ENCODE measurements around the gene XRCC3.

XRCC3 gene

DNA sequence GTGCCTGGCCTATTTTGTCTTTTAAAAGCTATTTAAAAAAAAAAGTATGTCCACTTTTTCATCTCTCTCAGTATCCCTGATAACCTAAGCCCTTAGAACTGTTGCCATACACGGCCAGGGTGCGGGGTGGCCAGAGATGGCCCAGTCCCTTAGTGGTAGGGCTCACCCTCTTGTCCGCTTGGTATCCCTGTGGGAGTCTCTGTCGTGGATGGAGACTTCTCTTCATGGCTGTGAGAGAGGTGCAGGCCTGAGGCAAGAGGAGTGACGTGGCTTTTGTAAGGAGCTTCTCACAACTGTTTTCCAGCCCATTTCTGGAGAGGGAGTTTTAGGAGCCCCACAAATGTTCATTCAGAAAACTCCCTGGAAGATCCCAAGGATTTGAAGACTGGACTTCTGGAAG, 26.8 kb downstream of the XRCC3 start:
- no peak for DNase-seq
- Histone ChIP-seq H3K27me3 (ENCODE audit: insufficient read depth, low read depth, severe bottlenecking) (no peaks in the 10 kb centered on the region), H3K9me3 (ENCODE audit: severe bottlenecking) (no peaks in the 10 kb centered on the region), H3K36me3 (peaks cover 66% of the 10 kb centered on the region), H3K4me3 (ENCODE audit: low read depth, low read length) (no peak overlapping the region), H3K27ac (no peak overlapping the region)
- TF ChIP-seq, protein P1, sequence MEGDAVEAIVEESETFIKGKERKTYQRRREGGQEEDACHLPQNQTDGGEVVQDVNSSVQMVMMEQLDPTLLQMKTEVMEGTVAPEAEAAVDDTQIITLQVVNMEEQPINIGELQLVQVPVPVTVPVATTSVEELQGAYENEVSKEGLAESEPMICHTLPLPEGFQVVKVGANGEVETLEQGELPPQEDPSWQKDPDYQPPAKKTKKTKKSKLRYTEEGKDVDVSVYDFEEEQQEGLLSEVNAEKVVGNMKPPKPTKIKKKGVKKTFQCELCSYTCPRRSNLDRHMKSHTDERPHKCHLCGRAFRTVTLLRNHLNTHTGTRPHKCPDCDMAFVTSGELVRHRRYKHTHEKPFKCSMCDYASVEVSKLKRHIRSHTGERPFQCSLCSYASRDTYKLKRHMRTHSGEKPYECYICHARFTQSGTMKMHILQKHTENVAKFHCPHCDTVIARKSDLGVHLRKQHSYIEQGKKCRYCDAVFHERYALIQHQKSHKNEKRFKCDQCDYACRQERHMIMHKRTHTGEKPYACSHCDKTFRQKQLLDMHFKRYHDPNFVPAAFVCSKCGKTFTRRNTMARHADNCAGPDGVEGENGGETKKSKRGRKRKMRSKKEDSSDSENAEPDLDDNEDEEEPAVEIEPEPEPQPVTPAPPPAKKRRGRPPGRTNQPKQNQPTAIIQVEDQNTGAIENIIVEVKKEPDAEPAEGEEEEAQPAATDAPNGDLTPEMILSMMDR (IDR thresholded peaks at IDR 0.05; ENCODE audit: low read depth, low read length): no peak

DNA sequence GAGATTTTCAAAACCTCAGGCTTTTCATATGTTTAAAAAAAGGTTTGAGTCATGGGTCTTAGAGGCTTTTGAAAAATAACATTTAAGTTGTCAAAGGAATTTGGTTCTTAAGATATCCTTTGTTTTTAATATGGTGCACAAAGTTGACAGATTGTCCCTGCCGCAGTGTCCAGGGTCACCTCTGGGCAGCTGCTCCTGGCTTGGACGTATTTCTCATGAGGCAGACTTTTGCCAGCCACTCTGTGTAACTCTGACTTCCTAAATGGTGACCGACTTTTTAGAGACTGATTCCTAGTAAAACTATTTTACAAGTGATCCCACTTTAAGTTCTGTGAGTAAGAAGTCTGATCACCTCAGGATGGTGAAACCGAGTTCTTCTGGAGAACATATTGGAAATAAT, 27.5 kb downstream of the XRCC3 start:
- DNase-seq: no peak
- H3K36me3 ChIP-seq: peaks cover 66% of the 10 kb centered on the region
- H3K9me3 ChIP-seq (ENCODE audit: severe bottlenecking): no peaks in the 10 kb centered on the region
- TF ChIP-seq, protein P1 (IDR thresholded peaks at IDR 0.05; ENCODE audit: low read depth, low read length): no peak
- no peak overlapping the region for H3K4me3 ChIP-seq (ENCODE audit: low read depth, low read length)
- H3K27ac ChIP-seq: no peak overlapping the region
- no peaks in the 10 kb centered on the region for H3K27me3 ChIP-seq (ENCODE audit: insufficient read depth, low read depth, severe bottlenecking)

DNA sequence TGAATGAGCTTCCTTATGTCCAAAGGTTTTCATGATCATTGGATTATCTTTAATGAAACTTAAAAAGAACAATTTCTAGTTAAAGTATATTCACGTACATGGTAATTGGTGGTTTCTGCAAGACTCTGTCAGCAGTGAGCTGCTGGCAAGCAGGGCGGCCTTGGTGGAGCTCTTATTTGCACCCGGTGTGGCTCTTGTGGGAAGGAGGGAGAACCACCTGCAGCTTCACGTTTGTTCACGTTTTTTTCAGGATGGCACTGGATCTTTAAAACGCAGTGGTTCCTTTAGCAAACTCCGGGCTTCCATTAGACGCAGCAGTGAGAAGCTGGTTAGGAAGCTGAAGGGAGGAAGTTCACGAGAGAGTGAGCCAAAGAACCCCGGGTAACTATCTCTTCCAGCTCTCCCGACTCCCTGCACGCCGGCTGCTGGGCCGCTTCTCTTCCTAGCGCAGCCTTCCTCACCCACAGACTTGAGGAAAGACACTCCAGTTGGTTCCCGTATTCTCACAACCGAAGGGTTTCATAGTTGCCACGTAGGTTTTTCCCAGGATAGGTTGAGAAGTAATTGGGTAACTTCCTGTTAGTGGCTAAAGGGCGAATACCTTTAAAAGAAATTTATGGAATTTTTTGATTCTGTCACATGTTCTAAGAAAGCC, 28.3 kb downstream of the XRCC3 start:
- TF ChIP-seq, protein P1 (IDR thresholded peaks at IDR 0.05; ENCODE audit: low read depth, low read length): no peak
- no peak for DNase-seq
- Histone ChIP-seq H3K4me3 (ENCODE audit: low read depth, low read length) (no peak overlapping the region), H3K9me3 (ENCODE audit: severe bottlenecking) (no peaks in the 10 kb centered on the region), H3K27me3 (ENCODE audit: insufficient read depth, low read depth, severe bottlenecking) (no peaks in the 10 kb centered on the region), H3K27ac (no peak overlapping the region), H3K36me3 (peaks cover 66% of the 10 kb centered on the region)

DNA sequence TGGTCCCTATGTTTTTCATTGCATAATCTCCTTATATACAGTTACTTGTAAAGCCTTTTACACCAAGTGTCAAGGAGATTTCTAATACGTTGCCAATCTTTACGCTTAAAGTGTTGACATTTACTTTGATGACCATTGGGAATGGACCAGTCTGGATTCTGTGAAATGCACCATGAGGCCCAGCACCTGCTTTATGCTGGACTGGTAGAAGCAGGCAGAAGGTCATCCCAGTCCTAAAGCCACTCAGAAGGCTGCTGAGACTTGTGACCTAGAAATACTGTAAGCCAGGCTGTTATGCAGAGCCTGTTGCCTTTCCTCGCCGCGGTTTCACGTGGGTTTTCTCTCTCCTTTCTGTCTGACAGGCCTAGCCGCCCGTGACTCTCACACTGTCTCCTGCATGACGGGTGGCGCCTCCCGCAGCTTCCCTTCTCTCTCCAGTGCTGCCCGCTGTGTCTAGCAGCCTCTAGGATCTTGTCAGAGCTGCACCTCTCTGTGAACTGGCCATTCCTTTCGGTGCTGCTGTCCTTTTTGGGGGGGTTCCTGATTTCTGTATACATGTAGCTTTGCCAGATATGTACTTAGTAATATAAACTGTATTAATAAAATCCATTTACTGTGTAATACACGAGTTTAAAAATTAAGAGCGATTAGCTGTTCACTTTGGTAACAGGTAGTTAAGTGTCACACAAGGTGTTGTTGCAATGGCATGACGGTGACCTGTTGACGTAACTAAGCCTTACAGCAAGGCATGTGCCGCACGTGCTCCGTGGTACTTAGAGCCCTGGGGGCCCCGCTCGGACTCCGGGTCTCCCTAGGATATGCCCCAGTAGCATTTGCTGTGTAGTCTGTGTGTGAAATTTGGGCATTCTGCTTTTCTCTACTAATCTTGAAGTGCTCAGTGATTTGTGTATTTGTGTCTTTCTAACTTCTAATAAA, 29.7 kb downstream of the XRCC3 start:
- Histone ChIP-seq H3K9me3 (ENCODE audit: severe bottlenecking) (no peaks in the 10 kb centered on the region), H3K36me3 (peaks cover 75% of the 10 kb centered on the region), H3K27ac (no peak overlapping the region), H3K4me3 (ENCODE audit: low read depth, low read length) (no peak overlapping the region), H3K27me3 (ENCODE audit: insufficient read depth, low read depth, severe bottlenecking) (no peaks in the 10 kb centered on the region)
- TF ChIP-seq, protein P1 (IDR thresholded peaks at IDR 0.05; ENCODE audit: low read depth, low read length): no peak
- no peak for DNase-seq

DNA sequence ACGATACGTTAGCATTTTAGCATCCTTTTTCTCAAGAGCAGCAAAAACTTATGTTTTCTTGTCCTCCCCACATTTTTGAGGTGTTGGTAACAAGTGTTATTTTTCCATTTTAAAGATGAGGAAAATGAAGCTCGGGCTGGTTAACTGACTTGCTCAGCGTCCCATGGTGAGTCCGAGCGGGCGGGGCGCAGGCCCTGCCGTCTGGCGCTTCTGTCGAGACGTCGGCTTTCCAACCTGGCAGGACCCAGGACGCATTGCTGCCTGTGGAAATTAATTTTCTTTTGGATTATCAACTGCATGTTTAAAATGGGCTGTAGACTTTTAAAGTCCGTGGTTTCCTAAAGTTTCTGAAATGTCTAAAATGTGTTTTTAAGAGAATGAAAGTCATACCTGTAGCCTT, 30.4 kb downstream of the XRCC3 start:
- Histone ChIP-seq H3K27me3 (ENCODE audit: insufficient read depth, low read depth, severe bottlenecking) (no peaks in the 10 kb centered on the region), H3K9me3 (ENCODE audit: severe bottlenecking) (no peaks in the 10 kb centered on the region), H3K36me3 (peaks cover 81% of the 10 kb centered on the region), H3K27ac (no peak overlapping the region), H3K4me3 (ENCODE audit: low read depth, low read length) (no peak overlapping the region)
- no peak for DNase-seq
- TF ChIP-seq, protein P1 (IDR thresholded peaks at IDR 0.05; ENCODE audit: low read depth, low read length): no peak
